Body of pancreas (tissue), 4 donors: ENCODE data around the gene CCL28.

Experiments used
- CTCF ChIP-seq, 7 experiments: fragments of 450-650 bp in 4 of 7; fragments of 200-600 bp in 3 of 7; sonication (generic) in 3 of 7; IDR thresholded peaks; one replicate each; pipeline ENCODE4 v1.5.1; 2016 to 2019; ENCODE audit warnings: antibody characterized with exemption in 7 of 7
- POLR2A ChIP-seq, 3 donors: fragments of 450-650 bp; IDR thresholded peaks; one replicate each; pipeline ENCODE4 v1.6.1; 2016; ENCODE audit warnings: antibody characterized with exemption in 3 of 3, mild to moderate bottlenecking in 2 of 3

- TF ChIP-seq CTCF (IDR thresholded peaks at IDR 0.05): no peak
- no peak for TF ChIP-seq POLR2A (IDR thresholded peaks at IDR 0.05)
Measured at GRCh38 chr5:43437062-43437660, 25.0 kb upstream of the CCL28 start.
